SK-N-SH (cell line): Measurements from ENCODE around the gene C13orf46. TPM values are rescaled to one million over a fixed set of nuclear protein-coding genes. Genes with fewer than 3 reads are reported as not detected.

Experiments used
- CTCF ChIA-PET: fragments of 300-600, 350-600 bp; formaldehyde crosslinking; extraction: SDS; loops from one replicate; lab custom pipeline; 2021; lab: Yijun Ruan, JAX
- POLR2A ChIA-PET: fragments of 350-600 bp; sonication (Branson Sonifier 250); formaldehyde crosslinking; extraction: SDS; loops from one replicate; lab custom pipeline; 2020; ENCODE audit warnings: antibody characterized with exemption, inconsistent platforms; lab: Yijun Ruan, JAX
- DNase-seq: peaks from one replicate; pipeline ENCODE4 v3.0.0; 2012
- H2AFZ ChIP-seq: fragments of 200-600 bp; sonication (generic); 2 replicates; pipeline ENCODE4 v1.8.1; 2016; ENCODE audit warnings: antibody characterized with exemption, mild to moderate bottlenecking, low read depth
- H3F3A ChIP-seq: fragments of 200-600 bp; sonication (generic); replicated peaks from 2 replicates; pipeline ENCODE3; 2016; ENCODE audit warnings: antibody characterized with exemption, mild to moderate bottlenecking; ENCODE audit not compliant: insufficient read depth
- H3K27ac ChIP-seq, 2 experiments: fragments of 200-500 bp in 1 of 2; fragments of 200-600 bp in 1 of 2; sonication (Bioruptor generic) in 1 of 2; sonication (generic), shearing (Covaris generic) in 1 of 2; 2 replicates each; pipeline versions ENCODE4 v1.5.1 to v1.6.1; 2014 to 2016; ENCODE audit warnings: low read depth in 2 of 2, inconsistent platforms in 1 of 2, low read length in 1 of 2, mild to moderate bottlenecking in 1 of 2, mixed read lengths in 1 of 2
- H3K27me3 ChIP-seq: fragments of 200-600 bp; sonication (generic), shearing (Covaris generic); 2 replicates; pipeline ENCODE4 v1.6.1; 2016; ENCODE audit warnings: mixed run types; ENCODE audit not compliant: insufficient read depth
- H3K36me3 ChIP-seq, 2 experiments: fragments of 200-500 bp in 1 of 2; fragments of 200-600 bp in 1 of 2; sonication (Bioruptor generic) in 1 of 2; sonication (generic) in 1 of 2; replicated peaks in 1 of 2; 2 replicates each; pipeline versions ENCODE3 to v1.5.1; 2014 to 2016; ENCODE audit warnings: low read length in 1 of 2, mild to moderate bottlenecking in 1 of 2; ENCODE audit not compliant: insufficient read depth in 2 of 2, control insufficient read depth in 1 of 2
- H3K4me1 ChIP-seq, 2 experiments: fragments of 200-500 bp in 1 of 2; fragments of 200-600 bp in 1 of 2; sonication (Bioruptor generic) in 1 of 2; sonication (generic), shearing (Covaris generic) in 1 of 2; 2 replicates each; pipeline versions ENCODE4 v1.5.1 to v1.6.1; 2014 to 2016; ENCODE audit warnings: low read depth in 1 of 2, low read length in 1 of 2, mixed run types in 1 of 2; ENCODE audit not compliant: insufficient read depth in 2 of 2, control insufficient read depth in 1 of 2
- H3K4me2 ChIP-seq: fragments of 200-600 bp; sonication (generic), shearing (Covaris generic); 2 replicates; pipeline ENCODE4 v1.6.1; 2017; ENCODE audit warnings: mixed run types
- H3K4me3 ChIP-seq, 2 experiments: fragments of 200-500 bp in 1 of 2; fragments of 200-600 bp in 1 of 2; sonication (Bioruptor generic) in 1 of 2; sonication (generic), shearing (Covaris generic) in 1 of 2; 2 replicates each; pipeline versions ENCODE4 v1.5.1 to v1.8.1; 2014 to 2016; ENCODE audit warnings: low read depth in 2 of 2, inconsistent platforms in 1 of 2, low read length in 1 of 2, mild to moderate bottlenecking in 1 of 2, mixed read lengths in 1 of 2, moderate library complexity in 1 of 2
- H3K79me2 ChIP-seq: fragments of 200-600 bp; sonication (generic); 2 replicates; pipeline ENCODE4 v1.8.1; 2017; ENCODE audit warnings: mild to moderate bottlenecking; ENCODE audit not compliant: insufficient read depth
- H3K9ac ChIP-seq: fragments of 200-600 bp; sonication (generic); 2 replicates; pipeline ENCODE4 v1.6.1; 2017; ENCODE audit warnings: mixed run types
- H3K9me2 ChIP-seq: fragments of 200-600 bp; sonication (generic); 2 replicates; pipeline ENCODE4 v1.6.1; 2017; ENCODE audit warnings: mixed run types
- H3K9me3 ChIP-seq: fragments of 200-600 bp; sonication (generic); 2 replicates; pipeline ENCODE4 v1.6.1; 2017; ENCODE audit warnings: mixed run types, mild to moderate bottlenecking, moderate library complexity
- H4K20me1 ChIP-seq: fragments of 200-600 bp; sonication (generic); 2 replicates; pipeline ENCODE4 v1.6.1; 2017; ENCODE audit warnings: mild to moderate bottlenecking, mixed run types; ENCODE audit not compliant: insufficient read depth
- ELF1 ChIP-seq: IDR thresholded peaks from 2 replicates; pipeline ENCODE4 v1.4.0; 2012
- EP300 ChIP-seq, 2 experiments: IDR thresholded peaks; 2 replicates each; pipeline versions ENCODE4 v1.4.0 to v1.6.1; 2012; ENCODE audit warnings: borderline replicate concordance in 1 of 2, low read depth in 1 of 2, low read length in 1 of 2
- EZH2phosphoT487 ChIP-seq: fragments of 200-600 bp; sonication (generic); IDR thresholded peaks from 2 replicates; pipeline ENCODE4 v1.6.1; 2017; ENCODE audit warnings: low read depth, mixed run types, mild to moderate bottlenecking, antibody characterized with exemption, moderate library complexity, borderline replicate concordance
- FOXM1 ChIP-seq: IDR thresholded peaks from 2 replicates; pipeline ENCODE4 v1.4.0; 2012; ENCODE audit warnings: low read depth, mild to moderate bottlenecking
- GABPA ChIP-seq: IDR thresholded peaks from 2 replicates; pipeline ENCODE4 v1.4.0; 2012; ENCODE audit warnings: low read depth, mild to moderate bottlenecking
- GATA2 ChIP-seq: sonication (generic); formaldehyde crosslinking; IDR thresholded peaks from 2 replicates; pipeline ENCODE4 v1.5.0; 2020; ENCODE audit warnings: mild to moderate bottlenecking, missing genetic modification reagents
- IRF3 ChIP-seq: fragments of 150-350 bp; IDR thresholded peaks from 2 replicates; pipeline ENCODE4 v1.6.1; 2016; ENCODE audit warnings: mild to moderate bottlenecking, low read depth, low read length
- JUND ChIP-seq: IDR thresholded peaks from 2 replicates; pipeline ENCODE4 v1.4.0; 2012
- MEF2A ChIP-seq: IDR thresholded peaks from 2 replicates; pipeline ENCODE4 v1.4.0; 2012; ENCODE audit warnings: low read depth, borderline replicate concordance
- NFIC ChIP-seq: IDR thresholded peaks from 2 replicates; pipeline ENCODE4 v1.4.0; 2012; ENCODE audit warnings: borderline replicate concordance
- NRF1 ChIP-seq: IDR thresholded peaks from 2 replicates; pipeline ENCODE4 v1.6.1; 2012; ENCODE audit warnings: low read depth, mild to moderate bottlenecking, low read length
- POLR2AphosphoS5 ChIP-seq: IDR thresholded peaks from 2 replicates; pipeline ENCODE4 v1.6.1; 2012; ENCODE audit warnings: low read depth, low read length
- RAD21 ChIP-seq: IDR thresholded peaks from 2 replicates; pipeline ENCODE4 v1.6.1; 2012; ENCODE audit warnings: mild to moderate bottlenecking, low read length
- RCOR1 ChIP-seq: fragments of 150-350 bp; IDR thresholded peaks from 2 replicates; pipeline ENCODE4 v1.6.1; 2017; ENCODE audit warnings: antibody characterized with exemption, low read length
- RFX5 ChIP-seq: IDR thresholded peaks from 2 replicates; pipeline ENCODE4 v1.6.1; 2012; ENCODE audit warnings: mild to moderate bottlenecking, improper control_type of control experiment, low read length
- SMC3 ChIP-seq: IDR thresholded peaks from 2 replicates; pipeline ENCODE4 v1.6.1; 2012; ENCODE audit warnings: low read depth, low read length, improper control_type of control experiment
- TCF12 ChIP-seq: IDR thresholded peaks from 2 replicates; pipeline ENCODE4 v1.4.0; 2012
- TEAD4 ChIP-seq: IDR thresholded peaks from 2 replicates; pipeline ENCODE4 v1.4.0; 2012; ENCODE audit warnings: mild to moderate bottlenecking, borderline replicate concordance; ENCODE audit not compliant: insufficient read depth
- USF1 ChIP-seq: IDR thresholded peaks from 2 replicates; pipeline ENCODE4 v1.4.0; 2012; ENCODE audit warnings: low read depth, borderline replicate concordance
- YY1 ChIP-seq: IDR thresholded peaks from 2 replicates; pipeline ENCODE4 v1.4.0; 2012; ENCODE audit warnings: low read depth, mild to moderate bottlenecking
- ZBTB33 ChIP-seq: IDR thresholded peaks from 2 replicates; pipeline ENCODE4 v1.4.0; 2012; ENCODE audit warnings: low read depth, borderline replicate concordance
- WGBS: methylation state at CpG from one replicate; pipeline ENCODE4 v1.1.6; 2017; ENCODE audit warnings: low lambda C conversion rate; 5-methylcytosine and 5-hydroxymethylcytosine counted together
- polyA plus RNA-seq, 3 experiments: library from polyadenylated mRNA; depleted of rRNA; stranded (reverse); fragments of >200 nt; gene quantifications; 2 replicates each; pipeline ENCODE4 v1.2.3, GENCODE V29; 2012
- TF ChIP-seq, protein P1 (sequence below): IDR thresholded peaks from 2 replicates; pipeline ENCODE4 v1.4.0; 2012; ENCODE audit warnings: low read depth

Gene C13orf46
- polyA plus RNA-seq, 1 of the 3 experiments (the other 2 are of a cell fraction) = 1.7 TPM

- TF ChIP-seq USF1 (no peak), RFX5 (no peak), GATA2 (CRISPR knock-in tag) (no peak), YY1 (no peak), NRF1 (no peak), TEAD4 (no peak), RCOR1 (no peak), GABPA (no peak), RAD21 (no peak), ZBTB33 (no peak), SMC3 (no peak), EZH2phosphoT487 (no peak), ELF1 (no peak), JUND (no peak)
- TF ChIP-seq, protein P1, sequence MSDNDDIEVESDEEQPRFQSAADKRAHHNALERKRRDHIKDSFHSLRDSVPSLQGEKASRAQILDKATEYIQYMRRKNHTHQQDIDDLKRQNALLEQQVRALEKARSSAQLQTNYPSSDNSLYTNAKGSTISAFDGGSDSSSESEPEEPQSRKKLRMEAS = no peak
- no peak for DNase-seq
- CTCF ChIA-PET = no interaction called here
- POLR2A ChIA-PET = no interaction called here
- Histone ChIP-seq H3K9me3 (no peaks in the 10 kb centered on the region), H4K20me1 (no peaks in the 10 kb centered on the region), H3K4me1 (peaks cover 0 to 2% of the 10 kb centered on the region in 2 experiments; a peak in 1 of 4 replicates), H3K27ac (no peak overlapping the region), H3K4me2 (no peak overlapping the region), H3K36me3 (no peaks in the 10 kb centered on the region), H3K9me2 (no peaks in the 10 kb centered on the region), H3K79me2 (no peaks in the 10 kb centered on the region), H3K27me3 (no peaks in the 10 kb centered on the region), H2AFZ (no peak overlapping the region), H3K9ac (no peak overlapping the region), H3F3A (no peaks in the 10 kb centered on the region), H3K4me3 (no peak overlapping the region)
- WGBS = 85% methylated on average over 18 of the region's 29 CpGs
These were observed 56.1 kb downstream of the C13orf46 start for GRCh38 chr13:113917594-113918371.

- Histone ChIP-seq H3K4me1 (no peaks in the 10 kb centered on the region), H2AFZ (no peak overlapping the region), H3K9me2 (no peaks in the 10 kb centered on the region), H3K4me2 (no peak overlapping the region), H3K27ac (no peak overlapping the region), H3K4me3 (no peak overlapping the region), H4K20me1 (no peaks in the 10 kb centered on the region), H3K27me3 (no peaks in the 10 kb centered on the region), H3K36me3 (no peaks in the 10 kb centered on the region), H3F3A (peaks cover 5% of the 10 kb centered on the region), H3K9me3 (no peaks in the 10 kb centered on the region), H3K79me2 (no peaks in the 10 kb centered on the region), H3K9ac (no peak overlapping the region)
- POLR2A ChIA-PET = no interaction called here
- CTCF ChIA-PET = no interaction called here
- 75% methylated on average over 7 of the region's 14 CpGs for WGBS
- DNase-seq = no peak
- TF ChIP-seq EP300 (IDR thresholded peaks at IDR 0.05; ENCODE audit: borderline replicate concordance in 1 of 2, low read depth in 1 of 2, low read length in 1 of 2) (no peak), NFIC (no peak), TCF12 (no peak), EZH2phosphoT487 (no peak), GATA2 (CRISPR knock-in tag) (no peak), NRF1 (no peak), IRF3 (no peak), MEF2A (no peak), RCOR1 (no peak), GABPA (no peak), SMC3 (no peak), FOXM1 (no peak), POLR2AphosphoS5 (no peak)
- TF ChIP-seq, protein P1 = no peak
These were observed 56.8 kb downstream of the C13orf46 start for GRCh38 chr13:113917096-113917495.
